ENCODE measurements around the gene RPL36A.

GRCh38 chrX:101377547-101377946, 13.3 kb upstream of the RPL36A start:
- TF ChIP-seq CTCF (IDR thresholded peaks at IDR 0.05) (no peak), EZH2 (IDR thresholded peaks at IDR 0.05; ENCODE audit: borderline replicate concordance, insufficient read depth, low read depth, low read length, poor library complexity, severe bottlenecking) (no peak)

Measured in B cell (primary cell).